HG02759 (cell line): ENCODE data around the gene STMN3.
A peak's percentile ranks its signal among the peaks of the same experiment; 100 is the strongest.
"Not testable (repeated sequence)": the region's sequence is repeated elsewhere in the genome, so short reads cannot be mapped to it uniquely, and the experiment has no call there.

Experiments
- ATAC-seq: cut with Tn5 transposase; IDR thresholded peaks from one replicate; pipeline ENCODE4 v1.9.1; 2021; ENCODE audit warnings: mild to moderate bottlenecking, moderate library complexity; ENCODE audit not compliant: unreplicated experiment

STMN3 gene

GRCh38 chr20:63639093-63639975 is 13.9 kb downstream of the STMN3 start:
- no peak for ATAC-seq

- no peak for ATAC-seq
Measured at GRCh38 chr20:63636752-63637628, 16.2 kb downstream of the STMN3 start.

GRCh38 chr20:63635431-63636141 is 17.6 kb downstream of the STMN3 start:
- peak; percentile 52 for ATAC-seq

- ATAC-seq = no peak
Measured at GRCh38 chr20:63633732-63634131, 19.5 kb downstream of the STMN3 start.

- not testable (repeated sequence) for ATAC-seq
Measured at GRCh38 chr20:63631426-63631825, 21.8 kb downstream of the STMN3 start.

- not testable (repeated sequence) for ATAC-seq
Measured at GRCh38 chr20:63630956-63631355, 22.3 kb downstream of the STMN3 start.

GRCh38 chr20:63628246-63628975 is 24.8 kb downstream of the STMN3 start:
- no peak for ATAC-seq

- ATAC-seq = no peak
Measured at GRCh38 chr20:63627751-63628245, 25.4 kb downstream of the STMN3 start.

GRCh38 chr20:63627129-63627750 is 26.0 kb downstream of the STMN3 start:
- ATAC-seq = peak; percentile 81

- ATAC-seq = peak; percentile 57
Measured at GRCh38 chr20:63626424-63627128, 26.6 kb downstream of the STMN3 start, which contains the start of gene GMEB2. Gene GMEB2 (minus strand): TSS chr20:63627101. CDS start chr20:63619397, 7,704 bp downstream.

GRCh38 chr20:63625771-63626423 is 27.3 kb downstream of the STMN3 start:
- no peak for ATAC-seq

GRCh38 chr20:63624486-63624885 is 28.7 kb downstream of the STMN3 start:
- no peak for ATAC-seq

GRCh38 chr20:63622732-63623131 is 30.5 kb downstream of the STMN3 start:
- no peak for ATAC-seq

- no peak for ATAC-seq
Measured at GRCh38 chr20:63622096-63622495, 31.1 kb downstream of the STMN3 start.

- ATAC-seq = no peak
Measured at GRCh38 chr20:63620991-63621390, 32.2 kb downstream of the STMN3 start.

- ATAC-seq = no peak
Measured at GRCh38 chr20:63619505-63619904, 33.7 kb downstream of the STMN3 start.

- no peak for ATAC-seq
Measured at GRCh38 chr20:63619086-63619485, 34.1 kb downstream of the STMN3 start.

- ATAC-seq = no peak
Measured at GRCh38 chr20:63618291-63618980, 34.8 kb downstream of the STMN3 start.
